ENCODE data around the gene CCL11.

The CCL11 gene

DNA sequence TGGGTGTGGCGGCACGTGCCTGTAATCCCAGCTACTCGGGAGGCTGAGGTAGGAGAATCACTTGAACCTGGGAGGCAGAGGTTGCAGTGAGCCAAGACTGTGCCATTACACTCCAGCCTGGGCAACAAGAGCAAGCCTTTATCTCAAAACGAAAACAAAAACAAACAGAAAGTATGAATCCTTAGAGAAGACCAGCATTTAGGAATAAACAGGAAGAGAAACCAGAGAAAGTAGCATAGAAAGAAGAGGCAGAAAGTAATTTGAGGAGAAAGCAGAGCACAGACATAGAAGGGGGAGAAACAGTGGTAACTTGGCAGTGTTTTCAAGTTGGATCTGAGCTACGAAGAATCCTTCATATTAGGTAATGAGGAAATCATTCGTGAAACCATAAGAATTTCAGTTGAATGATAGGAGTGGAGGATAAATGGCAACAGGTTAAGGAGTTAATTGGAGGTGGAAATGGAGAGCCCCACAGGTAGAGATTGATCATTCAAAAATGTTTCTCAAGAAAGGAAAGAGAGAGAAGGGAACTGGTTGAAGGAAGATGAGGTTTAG, 40.1 kb upstream of the CCL11 start:
- TF ChIP-seq, protein P1, sequence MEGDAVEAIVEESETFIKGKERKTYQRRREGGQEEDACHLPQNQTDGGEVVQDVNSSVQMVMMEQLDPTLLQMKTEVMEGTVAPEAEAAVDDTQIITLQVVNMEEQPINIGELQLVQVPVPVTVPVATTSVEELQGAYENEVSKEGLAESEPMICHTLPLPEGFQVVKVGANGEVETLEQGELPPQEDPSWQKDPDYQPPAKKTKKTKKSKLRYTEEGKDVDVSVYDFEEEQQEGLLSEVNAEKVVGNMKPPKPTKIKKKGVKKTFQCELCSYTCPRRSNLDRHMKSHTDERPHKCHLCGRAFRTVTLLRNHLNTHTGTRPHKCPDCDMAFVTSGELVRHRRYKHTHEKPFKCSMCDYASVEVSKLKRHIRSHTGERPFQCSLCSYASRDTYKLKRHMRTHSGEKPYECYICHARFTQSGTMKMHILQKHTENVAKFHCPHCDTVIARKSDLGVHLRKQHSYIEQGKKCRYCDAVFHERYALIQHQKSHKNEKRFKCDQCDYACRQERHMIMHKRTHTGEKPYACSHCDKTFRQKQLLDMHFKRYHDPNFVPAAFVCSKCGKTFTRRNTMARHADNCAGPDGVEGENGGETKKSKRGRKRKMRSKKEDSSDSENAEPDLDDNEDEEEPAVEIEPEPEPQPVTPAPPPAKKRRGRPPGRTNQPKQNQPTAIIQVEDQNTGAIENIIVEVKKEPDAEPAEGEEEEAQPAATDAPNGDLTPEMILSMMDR (IDR thresholded peaks at IDR 0.05; ENCODE audit: extremely low read depth, insufficient read depth, missing control alignments), result no peak
- DNase-seq (ENCODE audit: low spot score), result no peak
- in situ Hi-C loops (cut with MboI; ENCODE audit: low pct_unique_long_range_greater_than_20kb, low sequenced_read_pairs, unreplicated experiment), result no loop called here

DNA sequence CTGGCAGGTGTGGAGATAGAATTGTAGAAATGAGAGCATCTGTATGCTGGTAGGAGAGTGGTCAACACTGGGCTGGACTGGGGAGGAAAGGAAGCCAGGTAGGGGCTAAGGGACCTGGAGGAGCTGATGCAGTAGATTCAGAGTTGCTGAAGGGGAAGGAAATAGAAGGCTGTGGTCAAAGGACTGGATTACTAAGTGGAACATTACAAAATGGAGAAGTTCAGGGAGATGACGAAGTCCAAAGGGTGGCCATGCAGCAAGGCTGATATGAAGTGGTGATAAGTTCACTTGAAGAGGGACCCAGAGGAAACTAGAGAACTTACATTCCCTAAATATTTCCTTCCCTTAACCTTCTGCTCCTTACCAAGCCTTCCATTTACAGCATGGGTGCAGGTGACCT, 39.1 kb upstream of the CCL11 start:
- no peak for DNase-seq (ENCODE audit: low spot score)
- in situ Hi-C loops (cut with MboI; ENCODE audit: low pct_unique_long_range_greater_than_20kb, low sequenced_read_pairs, unreplicated experiment), result no loop called here
- TF ChIP-seq, protein P1 (IDR thresholded peaks at IDR 0.05; ENCODE audit: extremely low read depth, insufficient read depth, missing control alignments), result no peak

DNA sequence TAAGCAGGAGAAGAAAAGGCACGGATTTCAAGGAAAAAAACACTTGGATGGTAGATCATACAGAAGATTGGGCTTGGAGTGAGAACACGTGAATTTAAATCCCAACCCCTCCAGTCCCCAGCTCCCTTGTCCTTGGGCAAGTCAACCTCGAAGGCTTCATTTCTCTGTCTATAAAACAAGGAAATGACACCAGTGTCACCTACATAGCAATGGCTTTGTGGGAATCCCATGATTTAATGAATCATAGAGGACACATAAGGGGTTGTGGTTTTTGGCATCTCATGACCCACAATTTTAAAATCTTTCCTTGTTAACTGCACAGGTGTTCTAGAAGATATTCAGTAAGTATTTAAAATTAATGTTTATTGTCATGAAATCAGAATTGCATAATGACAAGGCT, 38.7 kb upstream of the CCL11 start:
- TF ChIP-seq, protein P1 (IDR thresholded peaks at IDR 0.05; ENCODE audit: extremely low read depth, insufficient read depth, missing control alignments), result no peak
- DNase-seq (ENCODE audit: low spot score), result no peak
- in situ Hi-C loops (cut with MboI; ENCODE audit: low pct_unique_long_range_greater_than_20kb, low sequenced_read_pairs, unreplicated experiment), result no loop called here

DNA sequence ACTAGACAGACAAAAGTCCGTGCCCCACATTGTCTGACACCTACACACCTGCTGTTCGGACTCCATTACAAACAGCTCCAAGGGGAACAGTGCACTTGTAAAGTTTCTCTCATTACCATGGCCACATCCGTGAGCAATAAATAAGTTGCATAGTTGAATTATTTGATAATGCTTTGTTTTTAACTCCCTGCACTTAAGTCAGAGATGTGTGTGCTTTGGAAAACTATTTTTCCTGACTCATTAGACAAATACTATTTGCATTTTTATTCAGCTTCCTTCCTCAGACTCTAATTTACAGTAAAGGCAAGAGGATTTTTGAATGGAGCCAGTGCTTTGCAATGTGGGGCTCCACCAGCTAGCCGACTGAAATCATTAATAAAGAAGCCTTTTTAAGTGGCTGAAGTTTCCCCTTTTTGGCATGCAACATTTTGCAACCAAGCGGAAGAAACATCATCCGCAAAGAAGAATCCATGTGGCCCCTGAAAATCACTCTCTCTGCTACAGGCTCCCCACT, 37.0 kb upstream of the CCL11 start:
- DNase-seq (ENCODE audit: low spot score), result no peak
- TF ChIP-seq, protein P1 (IDR thresholded peaks at IDR 0.05; ENCODE audit: extremely low read depth, insufficient read depth, missing control alignments), result no peak
- in situ Hi-C loops (cut with MboI; ENCODE audit: low pct_unique_long_range_greater_than_20kb, low sequenced_read_pairs, unreplicated experiment), result no loop called here

DNA sequence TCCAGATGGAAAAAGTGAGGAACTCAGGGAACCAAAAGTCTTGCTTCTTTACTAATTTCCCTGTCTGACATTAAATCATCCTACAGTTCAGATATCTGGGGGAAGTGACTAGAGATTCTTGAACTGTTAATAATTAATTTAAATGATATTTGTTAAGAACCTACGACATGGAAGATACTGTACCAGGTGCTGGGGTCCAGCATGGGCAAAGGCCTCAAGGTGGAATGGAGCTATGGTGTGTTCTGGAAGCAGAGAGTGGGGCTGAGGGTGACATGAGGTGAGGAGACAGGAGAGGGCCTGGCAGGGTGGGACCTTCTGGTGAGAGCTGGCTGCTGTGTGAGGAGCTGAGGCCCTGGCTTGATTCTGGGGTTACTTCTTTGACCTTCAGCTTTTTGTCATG, 36.5 kb upstream of the CCL11 start:
- in situ Hi-C loops (cut with MboI; ENCODE audit: low pct_unique_long_range_greater_than_20kb, low sequenced_read_pairs, unreplicated experiment), result no loop called here
- TF ChIP-seq, protein P1 (IDR thresholded peaks at IDR 0.05; ENCODE audit: extremely low read depth, insufficient read depth, missing control alignments), result no peak
- DNase-seq (ENCODE audit: low spot score), result no peak

DNA sequence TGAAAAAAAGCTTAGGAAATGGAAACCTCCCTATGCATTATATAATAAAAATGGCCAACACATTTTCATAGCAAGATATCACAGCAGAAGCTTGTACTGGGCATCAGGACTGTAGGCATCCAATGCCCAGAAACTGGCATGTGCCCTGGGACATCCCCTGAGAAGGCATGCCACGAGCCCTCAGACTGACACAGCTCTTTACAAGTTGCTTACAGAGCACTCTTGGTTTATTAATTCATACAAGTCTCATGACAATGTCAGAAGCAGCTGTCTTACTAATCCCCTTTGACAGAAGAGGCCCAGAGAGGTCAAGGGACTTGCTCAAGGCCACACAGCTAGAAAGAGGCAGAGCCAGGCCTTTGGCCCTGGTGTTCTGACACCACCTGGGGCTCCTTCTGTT, 36.1 kb upstream of the CCL11 start:
- no peak for DNase-seq (ENCODE audit: low spot score)
- in situ Hi-C loops (cut with MboI; ENCODE audit: low pct_unique_long_range_greater_than_20kb, low sequenced_read_pairs, unreplicated experiment), result no loop called here
- TF ChIP-seq, protein P1 (IDR thresholded peaks at IDR 0.05; ENCODE audit: extremely low read depth, insufficient read depth, missing control alignments), result no peak
